Caco-2 (cell line): ENCODE results near the gene STK40. TPM values are rescaled to one million over a fixed set of nuclear protein-coding genes. Genes with fewer than 3 reads are reported as not detected.

Source experiments
- BruUV-seq: library from RNA; stranded (reverse); fragments of 400-500 nt; replicated peaks from 2 replicates; lab custom pipeline; 2021; lab: Mats Ljungman, UMichigan
- CTCF ChIA-PET: fragments of 300-600 bp; sonication (Branson Sonifier 250); formaldehyde crosslinking; loops from one replicate; lab custom pipeline; 2022; ENCODE audit warnings: antibody characterized with exemption; lab: Charles Lee
- POLR2A ChIA-PET: fragments of 300-600 bp; sonication (Branson Sonifier 250); formaldehyde crosslinking; loops from one replicate; lab custom pipeline; 2022; ENCODE audit warnings: antibody characterized with exemption; lab: Charles Lee
- DNase-seq, 2 experiments: peaks; one replicate each; pipeline versions ENCODE4 v3.0.0 to v3.0.0-alpha.2; 2020 to 2022
- H3K27me3 ChIP-seq: replicated peaks from 2 replicates; pipeline ENCODE4 v1.6.0; 2011; ENCODE audit warnings: low read length; ENCODE audit not compliant: control insufficient read depth, insufficient read depth
- H3K36me3 ChIP-seq: 2 replicates; pipeline ENCODE4 v1.5.1; 2011; ENCODE audit warnings: low read length; ENCODE audit not compliant: control insufficient read depth, insufficient read depth
- H3K4me1 ChIP-seq: fragments of 250-450 bp; sonication (Bioruptor Pico); 2 replicates; pipeline ENCODE4 v1.5.1; 2020; ENCODE audit warnings: mild to moderate bottlenecking
- H3K4me3 ChIP-seq: 2 replicates; pipeline ENCODE4 v1.5.1; 2011; ENCODE audit warnings: low read depth, mild to moderate bottlenecking, control low read depth, low read length
- H3K9me3 ChIP-seq: fragments of 250-450 bp; sonication (Bioruptor Pico); 2 replicates; pipeline ENCODE4 v1.5.1; 2020; ENCODE audit warnings: mild to moderate bottlenecking, moderate library complexity
- H3K27ac Mint-ChIP-seq: one replicate; pipeline ENCODE4 v1.8.0; 2022; ENCODE audit warnings: mixed read lengths; ENCODE audit not compliant: unreplicated experiment
- H3K27me3 Mint-ChIP-seq: one replicate; pipeline ENCODE4 v1.8.0; 2022; ENCODE audit warnings: mixed read lengths; ENCODE audit not compliant: insufficient read depth, unreplicated experiment
- H3K36me3 Mint-ChIP-seq: one replicate; pipeline ENCODE4 v1.8.0; 2022; ENCODE audit warnings: mild to moderate bottlenecking, mixed read lengths; ENCODE audit not compliant: insufficient read depth, unreplicated experiment
- H3K4me1 Mint-ChIP-seq: one replicate; pipeline ENCODE4 v1.8.0; 2022; ENCODE audit warnings: low read depth, mixed read lengths; ENCODE audit not compliant: unreplicated experiment
- H3K4me3 Mint-ChIP-seq: one replicate; pipeline ENCODE4 v1.8.0; 2022; ENCODE audit warnings: mild to moderate bottlenecking, moderate library complexity, mixed read lengths; ENCODE audit not compliant: unreplicated experiment
- H3K9me3 Mint-ChIP-seq: one replicate; pipeline ENCODE4 v1.8.0; 2022; ENCODE audit warnings: mixed read lengths; ENCODE audit not compliant: unreplicated experiment
- intact Hi-C: fragments of 100-400 bp; cut with micrococcal nuclease; formaldehyde crosslinking; loops from one replicate; pipeline ENCODE4 v1.10.0; 2022; ENCODE audit not compliant: unreplicated experiment
- total RNA-seq: library from RNA; stranded (reverse); gene quantifications from 2 replicates; pipeline ENCODE4 v1.2.3, GENCODE V29; 2022
- TF ChIP-seq, protein P1 (sequence below), 2 experiments: fragments of 200-600 bp in 1 of 2; IDR thresholded peaks; 1 replicate in 1 of 2; 2 replicates in 1 of 2; pipeline versions ENCODE4 v1.5.1 to v1.8.0; 2011 to 2022; ENCODE audit warnings: antibody characterized with exemption in 1 of 2, control low read depth in 1 of 2, inconsistent platforms in 1 of 2, low read depth in 1 of 2, low read length in 1 of 2, mild to moderate bottlenecking in 1 of 2, moderate library complexity in 1 of 2; ENCODE audit not compliant: insufficient read depth in 1 of 2, severe bottlenecking in 1 of 2, unreplicated experiment in 1 of 2

The STK40 gene
- total RNA-seq, 1 experiment from 2014 or later, result 29.7 TPM

DNA sequence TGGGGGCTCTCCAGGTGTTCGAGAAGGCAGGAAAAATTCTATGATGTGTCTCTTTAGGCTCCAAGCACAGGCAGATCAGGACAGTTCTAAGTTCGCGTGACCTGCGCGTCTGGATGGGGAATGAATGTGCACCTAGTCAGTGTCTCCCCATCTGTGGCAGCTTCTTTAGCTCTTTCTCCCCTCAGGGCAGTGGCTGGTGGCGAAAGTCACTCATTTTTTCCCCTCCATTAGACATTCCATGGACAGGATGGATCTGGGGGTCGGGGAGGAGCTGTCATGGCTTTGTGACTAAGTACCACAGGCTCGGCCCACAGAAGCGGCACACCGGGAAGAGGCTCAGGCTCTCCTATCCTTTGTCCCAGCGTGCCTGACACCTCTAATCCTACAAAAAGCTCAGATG is 31.2 kb downstream of the STK40 start:
- CTCF ChIA-PET, result no interaction called here
- DNase-seq, result no peak
- Histone ChIP-seq H3K9me3 (no peaks in the 10 kb centered on the region), H3K27me3 (no peaks in the 10 kb centered on the region), H3K36me3 (peaks cover 1% of the 10 kb centered on the region; the same call in 1 of the 2 replicates), H3K4me3 (no peak overlapping the region), H3K4me1 (no peaks in the 10 kb centered on the region)
- POLR2A ChIA-PET, result no interaction called here
- H3K36me3 Mint-ChIP-seq, result peaks cover 5% of the 10 kb centered on the region
- H3K4me1 Mint-ChIP-seq, result no peaks in the 10 kb centered on the region
- no peaks in the 10 kb centered on the region for H3K27me3 Mint-ChIP-seq
- H3K4me3 Mint-ChIP-seq, result no peak overlapping the region
- intact Hi-C loops, result no loop called here
- H3K9me3 Mint-ChIP-seq, result no peaks in the 10 kb centered on the region
- TF ChIP-seq, protein P1, sequence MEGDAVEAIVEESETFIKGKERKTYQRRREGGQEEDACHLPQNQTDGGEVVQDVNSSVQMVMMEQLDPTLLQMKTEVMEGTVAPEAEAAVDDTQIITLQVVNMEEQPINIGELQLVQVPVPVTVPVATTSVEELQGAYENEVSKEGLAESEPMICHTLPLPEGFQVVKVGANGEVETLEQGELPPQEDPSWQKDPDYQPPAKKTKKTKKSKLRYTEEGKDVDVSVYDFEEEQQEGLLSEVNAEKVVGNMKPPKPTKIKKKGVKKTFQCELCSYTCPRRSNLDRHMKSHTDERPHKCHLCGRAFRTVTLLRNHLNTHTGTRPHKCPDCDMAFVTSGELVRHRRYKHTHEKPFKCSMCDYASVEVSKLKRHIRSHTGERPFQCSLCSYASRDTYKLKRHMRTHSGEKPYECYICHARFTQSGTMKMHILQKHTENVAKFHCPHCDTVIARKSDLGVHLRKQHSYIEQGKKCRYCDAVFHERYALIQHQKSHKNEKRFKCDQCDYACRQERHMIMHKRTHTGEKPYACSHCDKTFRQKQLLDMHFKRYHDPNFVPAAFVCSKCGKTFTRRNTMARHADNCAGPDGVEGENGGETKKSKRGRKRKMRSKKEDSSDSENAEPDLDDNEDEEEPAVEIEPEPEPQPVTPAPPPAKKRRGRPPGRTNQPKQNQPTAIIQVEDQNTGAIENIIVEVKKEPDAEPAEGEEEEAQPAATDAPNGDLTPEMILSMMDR (IDR thresholded peaks at IDR 0.05; ENCODE audit: insufficient read depth in 1 of 2, low read depth in 1 of 2, low read length in 1 of 2, severe bottlenecking in 1 of 2, unreplicated experiment in 1 of 2), result no peak
- no TSS peak for BruUV-seq
- H3K27ac Mint-ChIP-seq, result no peak overlapping the region

DNA sequence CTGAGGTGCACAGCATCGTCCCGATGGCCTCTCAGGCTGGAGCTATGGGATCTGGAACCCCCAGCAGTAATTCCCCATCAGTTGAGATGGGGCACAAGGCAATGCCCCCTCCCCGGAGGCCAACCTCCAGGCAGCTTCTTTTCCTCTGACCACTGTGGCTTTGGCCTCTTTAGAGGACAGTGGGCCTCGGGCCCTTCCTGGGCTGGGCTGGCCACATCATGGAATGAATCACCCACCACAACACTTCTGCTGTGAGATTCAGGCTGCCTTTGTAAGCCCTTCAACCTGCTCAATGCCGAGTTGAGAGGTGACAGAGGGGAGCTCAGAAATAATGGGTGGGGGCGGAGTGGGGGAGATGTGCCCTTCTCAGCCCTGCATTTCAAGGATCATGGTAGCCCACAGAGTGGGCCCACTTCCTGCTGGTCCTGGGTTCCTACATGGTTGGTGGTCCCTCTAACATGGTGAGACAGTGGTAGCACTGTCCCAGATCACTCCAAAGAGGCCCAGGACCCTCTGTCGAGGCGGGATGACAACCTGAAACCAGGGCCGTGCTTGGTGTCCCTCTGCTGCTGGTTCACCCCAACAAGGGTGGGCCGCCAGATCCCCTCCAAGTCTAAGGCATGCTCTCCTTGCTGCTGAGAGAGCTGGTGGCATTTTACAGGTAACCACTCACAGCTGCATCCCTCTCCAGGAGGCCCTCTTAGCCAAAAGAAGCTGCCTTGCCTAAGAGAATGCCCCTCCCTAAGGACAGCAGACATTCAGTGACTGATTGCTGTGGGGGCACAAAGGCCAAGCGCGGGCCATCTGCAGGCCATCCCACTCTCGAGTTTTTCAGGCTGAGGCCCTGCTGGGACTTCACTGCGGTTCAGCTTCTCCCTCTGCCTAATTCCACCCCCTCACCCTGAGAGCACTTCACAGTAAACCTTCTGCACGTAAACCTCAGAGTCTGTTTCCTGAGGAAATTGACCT is 32.5 kb downstream of the STK40 start:
- no peaks in the 10 kb centered on the region for H3K4me1 ChIP-seq
- ChIA-PET CTCF (no interaction called here), POLR2A (no interaction called here)
- H3K36me3 ChIP-seq, result 0 out of 2 replicates have a peak, but pooled peaks cover 1% of the 10 kb centered on the region
- H3K4me3 Mint-ChIP-seq, result no peak overlapping the region
- no peaks in the 10 kb centered on the region for H3K27me3 ChIP-seq
- H3K9me3 ChIP-seq, result no peaks in the 10 kb centered on the region
- H3K4me3 ChIP-seq, result no peak overlapping the region
- H3K27me3 Mint-ChIP-seq, result no peaks in the 10 kb centered on the region
- no peak for DNase-seq
- TF ChIP-seq, protein P1 (IDR thresholded peaks at IDR 0.05; ENCODE audit: insufficient read depth in 1 of 2, low read depth in 1 of 2, low read length in 1 of 2, severe bottlenecking in 1 of 2, unreplicated experiment in 1 of 2), result no peak
- no peaks in the 10 kb centered on the region for H3K9me3 Mint-ChIP-seq
- intact Hi-C loops, result no loop called here
- no peaks in the 10 kb centered on the region for H3K4me1 Mint-ChIP-seq
- no peak overlapping the region for H3K27ac Mint-ChIP-seq
- peaks cover 5% of the 10 kb centered on the region for H3K36me3 Mint-ChIP-seq
- BruUV-seq, result no TSS peak

DNA sequence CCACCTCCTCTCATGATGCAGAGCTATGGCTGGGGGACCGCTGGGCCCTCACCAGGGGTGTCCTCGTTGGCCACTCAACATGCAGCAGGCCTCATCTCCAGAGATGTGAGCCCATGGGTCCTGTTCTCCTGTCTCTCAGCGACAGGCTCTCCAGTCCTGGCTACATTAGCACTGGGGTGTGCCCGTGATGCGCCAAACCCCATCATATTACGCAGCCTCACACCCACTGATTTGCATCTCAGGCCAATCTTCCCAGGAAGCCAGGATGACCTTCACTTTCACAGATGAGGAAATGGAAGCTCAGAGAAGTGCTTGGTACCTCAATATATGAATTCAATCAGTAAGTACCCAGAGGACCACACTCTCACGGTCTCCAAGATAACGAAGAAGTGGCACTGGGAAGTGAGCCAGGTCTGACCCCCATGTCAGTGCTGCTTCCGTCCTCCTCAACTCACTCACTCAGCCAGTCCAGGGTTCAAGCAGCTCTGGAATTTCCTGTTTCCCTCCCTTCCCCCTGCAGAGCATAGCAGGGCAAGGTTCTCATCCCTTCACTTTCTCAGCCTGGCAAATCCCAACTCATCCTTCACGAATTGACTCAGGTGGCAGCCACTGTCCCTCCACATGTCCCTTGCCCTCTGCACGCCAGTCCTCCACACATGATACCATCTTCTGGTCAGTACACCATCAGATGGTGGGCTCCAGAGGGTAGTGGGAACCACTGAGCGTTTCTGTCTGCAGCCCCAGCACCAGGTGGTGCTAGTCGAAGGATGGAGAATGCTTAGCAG is 33.4 kb downstream of the STK40 start:
- Histone ChIP-seq H3K36me3 (0 out of 2 replicates have a peak, but pooled peaks cover 1% of the 10 kb centered on the region), H3K4me1 (no peaks in the 10 kb centered on the region), H3K27me3 (no peaks in the 10 kb centered on the region), H3K4me3 (no peak overlapping the region), H3K9me3 (no peaks in the 10 kb centered on the region)
- Mint-ChIP-seq H3K36me3 (peaks cover 11% of the 10 kb centered on the region), H3K27me3 (no peaks in the 10 kb centered on the region), H3K27ac (no peak overlapping the region), H3K4me3 (no peak overlapping the region), H3K4me1 (no peaks in the 10 kb centered on the region), H3K9me3 (no peaks in the 10 kb centered on the region)
- TF ChIP-seq, protein P1 (IDR thresholded peaks at IDR 0.05; ENCODE audit: insufficient read depth in 1 of 2, low read depth in 1 of 2, low read length in 1 of 2, severe bottlenecking in 1 of 2, unreplicated experiment in 1 of 2), result no peak
- intact Hi-C loops, result no loop called here
- CTCF ChIA-PET, result no interaction called here
- POLR2A ChIA-PET, result no interaction called here
- DNase-seq, result no peak
- no TSS peak for BruUV-seq
